Activated naive CD8-positive, alpha-beta T cell (primary cell): ENCODE data around the gene LOXHD1.

Source experiments
- H3K27ac Mint-ChIP-seq: one replicate; pipeline ENCODE4 v1.8.0; 2021; ENCODE audit warnings: mixed read lengths
- H3K27me3 Mint-ChIP-seq: one replicate; pipeline ENCODE4 v1.8.0; 2021; ENCODE audit warnings: mixed read lengths
- H3K36me3 Mint-ChIP-seq: one replicate; pipeline ENCODE4 v1.8.0; 2021; ENCODE audit warnings: mixed read lengths
- H3K4me1 Mint-ChIP-seq: one replicate; pipeline ENCODE4 v1.8.0; 2021; ENCODE audit warnings: low read depth, mixed read lengths
- H3K4me3 Mint-ChIP-seq: one replicate; pipeline ENCODE4 v1.8.0; 2021; ENCODE audit warnings: mild to moderate bottlenecking, mixed read lengths
- H3K9me3 Mint-ChIP-seq: one replicate; pipeline ENCODE4 v1.8.0; 2021; ENCODE audit warnings: low read depth, mixed read lengths

Gene LOXHD1

GRCh38 chr18:46481048-46481846 is 175.8 kb downstream of the LOXHD1 start:
- peaks cover 6% of the 10 kb centered on the region for H3K27me3 Mint-ChIP-seq
- H3K4me1 Mint-ChIP-seq: no peaks in the 10 kb centered on the region
- no peaks in the 10 kb centered on the region for H3K36me3 Mint-ChIP-seq
- H3K27ac Mint-ChIP-seq: no peak overlapping the region
- H3K4me3 Mint-ChIP-seq: no peak overlapping the region
- no peaks in the 10 kb centered on the region for H3K9me3 Mint-ChIP-seq

GRCh38 chr18:46480226-46480625 is 176.8 kb downstream of the LOXHD1 start:
- H3K27me3 Mint-ChIP-seq: peaks cover 6% of the 10 kb centered on the region
- no peaks in the 10 kb centered on the region for H3K9me3 Mint-ChIP-seq
- no peaks in the 10 kb centered on the region for H3K36me3 Mint-ChIP-seq
- peaks cover 3% of the 10 kb centered on the region for H3K4me1 Mint-ChIP-seq
- no peak overlapping the region for H3K27ac Mint-ChIP-seq
- H3K4me3 Mint-ChIP-seq: no peak overlapping the region

- peaks cover 4% of the 10 kb centered on the region for H3K27me3 Mint-ChIP-seq
- H3K4me1 Mint-ChIP-seq: peaks cover 3% of the 10 kb centered on the region
- H3K9me3 Mint-ChIP-seq: no peaks in the 10 kb centered on the region
- no peak overlapping the region for H3K27ac Mint-ChIP-seq
- H3K4me3 Mint-ChIP-seq: no peak overlapping the region
- H3K36me3 Mint-ChIP-seq: no peaks in the 10 kb centered on the region
Measured at GRCh38 chr18:46478796-46479195, 178.2 kb downstream of the LOXHD1 start.

GRCh38 chr18:46477425-46478011 is 179.5 kb downstream of the LOXHD1 start:
- H3K4me3 Mint-ChIP-seq: no peak overlapping the region
- H3K36me3 Mint-ChIP-seq: no peaks in the 10 kb centered on the region
- H3K27ac Mint-ChIP-seq: no peak overlapping the region
- H3K27me3 Mint-ChIP-seq: peaks cover 3% of the 10 kb centered on the region
- H3K9me3 Mint-ChIP-seq: no peaks in the 10 kb centered on the region
- peaks cover 3% of the 10 kb centered on the region for H3K4me1 Mint-ChIP-seq

GRCh38 chr18:46475390-46475752 is 181.6 kb downstream of the LOXHD1 start:
- Mint-ChIP-seq H3K27me3 (peaks cover 3% of the 10 kb centered on the region), H3K9me3 (no peaks in the 10 kb centered on the region), H3K4me3 (no peak overlapping the region), H3K4me1 (peaks cover 3% of the 10 kb centered on the region), H3K36me3 (no peaks in the 10 kb centered on the region), H3K27ac (no peak overlapping the region)

GRCh38 chr18:46474487-46475389 is 182.3 kb downstream of the LOXHD1 start:
- H3K9me3 Mint-ChIP-seq: no peaks in the 10 kb centered on the region
- H3K27me3 Mint-ChIP-seq: peaks cover 3% of the 10 kb centered on the region
- H3K4me3 Mint-ChIP-seq: no peak overlapping the region
- no peak overlapping the region for H3K27ac Mint-ChIP-seq
- H3K36me3 Mint-ChIP-seq: no peaks in the 10 kb centered on the region
- peaks cover 3% of the 10 kb centered on the region for H3K4me1 Mint-ChIP-seq

GRCh38 chr18:46471809-46472498 is 185.1 kb downstream of the LOXHD1 start:
- Mint-ChIP-seq H3K4me3 (no peak overlapping the region), H3K27me3 (no peaks in the 10 kb centered on the region)

GRCh38 chr18:46470714-46471113 is 186.3 kb downstream of the LOXHD1 start:
- Mint-ChIP-seq H3K27me3 (no peaks in the 10 kb centered on the region), H3K4me1 (peaks cover 3% of the 10 kb centered on the region), H3K4me3 (no peak overlapping the region), H3K36me3 (no peaks in the 10 kb centered on the region), H3K9me3 (no peaks in the 10 kb centered on the region), H3K27ac (no peak overlapping the region)

More at GRCh38 chr18:46471809-46472498, 185.1 kb downstream of the LOXHD1 start:
- H3K27ac Mint-ChIP-seq: no peak overlapping the region
- no peaks in the 10 kb centered on the region for H3K9me3 Mint-ChIP-seq
- H3K4me1 Mint-ChIP-seq: peaks cover 3% of the 10 kb centered on the region
- no peaks in the 10 kb centered on the region for H3K36me3 Mint-ChIP-seq

- Mint-ChIP-seq H3K27me3 (no peaks in the 10 kb centered on the region), H3K9me3 (no peaks in the 10 kb centered on the region), H3K4me3 (no peak overlapping the region), H3K4me1 (no peaks in the 10 kb centered on the region), H3K36me3 (no peaks in the 10 kb centered on the region), H3K27ac (no peak overlapping the region)
Measured at GRCh38 chr18:46469186-46469915, 187.7 kb downstream of the LOXHD1 start.

- Mint-ChIP-seq H3K4me3 (no peak overlapping the region), H3K9me3 (no peaks in the 10 kb centered on the region)
Measured at GRCh38 chr18:46468426-46469180, 188.4 kb downstream of the LOXHD1 start.

GRCh38 chr18:46466234-46467160 is 190.5 kb downstream of the LOXHD1 start:
- H3K36me3 Mint-ChIP-seq: no peaks in the 10 kb centered on the region
- no peaks in the 10 kb centered on the region for H3K9me3 Mint-ChIP-seq
- no peak overlapping the region for H3K4me3 Mint-ChIP-seq
- no peaks in the 10 kb centered on the region for H3K4me1 Mint-ChIP-seq
- no peaks in the 10 kb centered on the region for H3K27me3 Mint-ChIP-seq
- no peak overlapping the region for H3K27ac Mint-ChIP-seq

More at GRCh38 chr18:46468426-46469180, 188.4 kb downstream of the LOXHD1 start:
- Mint-ChIP-seq H3K27me3 (no peaks in the 10 kb centered on the region), H3K36me3 (no peaks in the 10 kb centered on the region), H3K27ac (no peak overlapping the region), H3K4me1 (no peaks in the 10 kb centered on the region)

- no peak overlapping the region for H3K27ac Mint-ChIP-seq
- H3K27me3 Mint-ChIP-seq: no peaks in the 10 kb centered on the region
- no peaks in the 10 kb centered on the region for H3K36me3 Mint-ChIP-seq
- no peaks in the 10 kb centered on the region for H3K4me1 Mint-ChIP-seq
- no peak overlapping the region for H3K4me3 Mint-ChIP-seq
- no peaks in the 10 kb centered on the region for H3K9me3 Mint-ChIP-seq
Measured at GRCh38 chr18:46464926-46465655, 191.9 kb downstream of the LOXHD1 start.
